PC-9 (cell line): Measurements from ENCODE around the gene TCEAL6. TPM values are rescaled to one million over a fixed set of nuclear protein-coding genes. Genes with fewer than 3 reads are reported as not detected.
"Not testable (repeated sequence)": the region's sequence is repeated elsewhere in the genome, so short reads cannot be mapped to it uniquely, and the experiment has no call there.

Experiments
- BruUV-seq: library from RNA; stranded (reverse); fragments of 400-500 nt; replicated peaks from 2 replicates; lab custom pipeline; 2021; lab: Mats Ljungman, UMichigan
- CTCF ChIA-PET: fragments of 300-600 bp; sonication (Branson Sonifier 250); formaldehyde crosslinking; loops from one replicate; lab custom pipeline; 2022; ENCODE audit warnings: antibody characterized with exemption; lab: Charles Lee
- POLR2A ChIA-PET: fragments of 300-600 bp; sonication (Branson Sonifier 250); formaldehyde crosslinking; loops from one replicate; lab custom pipeline; 2022; ENCODE audit warnings: antibody characterized with exemption; ENCODE audit not compliant: unreplicated experiment; lab: Charles Lee
- DNase-seq, 2 experiments: peaks; one replicate each; pipeline versions ENCODE4 v3.0.0 to v3.0.0-alpha.2; 2015 to 2022; ENCODE audit warnings: mixed read lengths in 1 of 2
- H2AFZ ChIP-seq: fragments of 200-600 bp; sonication (generic); 2 replicates; pipeline ENCODE4 v1.8.1; 2017; ENCODE audit warnings: antibody characterized with exemption
- H3F3A ChIP-seq: fragments of 200-600 bp; sonication (generic); 2 replicates; pipeline ENCODE4 v1.8.1; 2017; ENCODE audit warnings: antibody characterized with exemption, mild to moderate bottlenecking, low read depth; ENCODE audit not compliant: insufficient read depth
- H3K27ac ChIP-seq: fragments of 200-600 bp; sonication (generic); 2 replicates; pipeline ENCODE4 v1.6.1; 2016; ENCODE audit warnings: mixed run types
- H3K27me3 ChIP-seq: fragments of 200-600 bp; sonication (generic); 2 replicates; pipeline ENCODE4 v1.6.1; 2016; ENCODE audit warnings: low read depth, mixed run types; ENCODE audit not compliant: insufficient read depth
- H3K36me3 ChIP-seq: fragments of 200-600 bp; sonication (generic); 2 replicates; pipeline ENCODE4 v1.6.1; 2016; ENCODE audit warnings: low read depth, mixed run types
- H3K4me1 ChIP-seq: fragments of 200-600 bp; sonication (generic); replicated peaks from 2 replicates; pipeline ENCODE4 v1.6.1; 2016; ENCODE audit warnings: mixed run types; ENCODE audit not compliant: insufficient read depth
- H3K4me2 ChIP-seq: fragments of 200-600 bp; sonication (generic); 2 replicates; pipeline ENCODE4 v1.6.1; 2017; ENCODE audit warnings: mixed run types
- H3K4me3 ChIP-seq: fragments of 200-600 bp; sonication (generic); 2 replicates; pipeline ENCODE4 v1.6.1; 2016; ENCODE audit warnings: mixed run types
- H3K79me2 ChIP-seq: fragments of 200-600 bp; sonication (generic); 2 replicates; pipeline ENCODE4 v1.6.1; 2017; ENCODE audit warnings: low read depth, mixed run types
- H3K9me2 ChIP-seq: fragments of 200-600 bp; sonication (generic); 2 replicates; pipeline ENCODE4 v1.8.1; 2017; ENCODE audit warnings: mild to moderate bottlenecking; ENCODE audit not compliant: insufficient read depth
- H3K9me3 ChIP-seq: fragments of 200-600 bp; sonication (generic); 2 replicates; pipeline ENCODE4 v1.8.1; 2016; ENCODE audit warnings: low read depth; ENCODE audit not compliant: insufficient read depth
- H4K20me1 ChIP-seq: fragments of 200-600 bp; sonication (generic); 2 replicates; pipeline ENCODE4 v1.8.1; 2017; ENCODE audit not compliant: insufficient read depth
- CTCF ChIP-seq: fragments of 200-600 bp; sonication (generic); conservative IDR thresholded peaks from 2 replicates; pipeline ENCODE4 v1.6.1; 2017; ENCODE audit warnings: mixed run types, antibody characterized with exemption, mild to moderate bottlenecking, moderate library complexity
- EZH2 ChIP-seq: fragments of 200-600 bp; sonication (generic); IDR thresholded peaks from 2 replicates; pipeline ENCODE4 v1.8.0; 2017; ENCODE audit warnings: antibody characterized with exemption, low read depth
- intact Hi-C: fragments of 100-400 bp; cut with micrococcal nuclease; formaldehyde crosslinking; loops from one replicate; pipeline ENCODE4 v1.10.0; 2022; ENCODE audit not compliant: unreplicated experiment
- total RNA-seq: library from RNA; stranded (reverse); gene quantifications from 2 replicates; pipeline ENCODE4 v1.2.3, GENCODE V29; 2021

TCEAL6 gene
- total RNA-seq, 1 experiment from 2014 or later: not detected

- H3K36me3 ChIP-seq, H3K4me1 ChIP-seq, BruUV-seq, H2AFZ ChIP-seq, H4K20me1 ChIP-seq, H3K9me3 ChIP-seq, H3K4me2 ChIP-seq, H3K4me3 ChIP-seq, H3K27ac ChIP-seq, DNase-seq, H3K9me2 ChIP-seq, CTCF ChIA-PET, H3K79me2 ChIP-seq, H3K27me3 ChIP-seq, H3F3A ChIP-seq, POLR2A ChIA-PET: not testable (repeated sequence)
- intact Hi-C loops: loop anchor here (5.0 kb wide), 1 partner anchor 737 kb away; no protein-coding TSS in a partner anchor
These were observed 17.3 kb downstream of the TCEAL6 start for GRCh38 chrX:102125014-102125413.

GRCh38 chrX:102115748-102116147 lies 26.5 kb downstream of the TCEAL6 start:
- TF ChIP-seq EZH2 (no peak), CTCF (no peak)
- H3K4me3 ChIP-seq: no peak overlapping the region

GRCh38 chrX:102113367-102113766 lies 28.9 kb downstream of the TCEAL6 start:
- H3K79me2 ChIP-seq: no peaks in the 10 kb centered on the region
- H3K9me2 ChIP-seq: no peaks in the 10 kb centered on the region
- BruUV-seq: no TSS peak
- H3K4me1 ChIP-seq: no peaks in the 10 kb centered on the region
- H4K20me1 ChIP-seq: no peaks in the 10 kb centered on the region
- H3K4me3 ChIP-seq: no peak overlapping the region
- intact Hi-C loops: no loop called here
- H2AFZ ChIP-seq: no peak overlapping the region
- no peaks in the 10 kb centered on the region for H3F3A ChIP-seq
- H3K36me3 ChIP-seq: no peaks in the 10 kb centered on the region
- no peaks in the 10 kb centered on the region for H3K9me3 ChIP-seq
- no peak overlapping the region for H3K4me2 ChIP-seq
- no peak for TF ChIP-seq EZH2
- TF ChIP-seq CTCF: no peak
- CTCF ChIA-PET: no interaction called here
- no peak for DNase-seq
- POLR2A ChIA-PET: no interaction called here
- H3K27ac ChIP-seq: no peak overlapping the region
- H3K27me3 ChIP-seq: no peaks in the 10 kb centered on the region

More at GRCh38 chrX:102115748-102116147, 26.5 kb downstream of the TCEAL6 start:
- Histone ChIP-seq H3K4me2 (no peak overlapping the region), H3K79me2 (no peaks in the 10 kb centered on the region), H3K9me2 (no peaks in the 10 kb centered on the region), H3K27ac (no peak overlapping the region), H3F3A (no peaks in the 10 kb centered on the region), H4K20me1 (no peaks in the 10 kb centered on the region), H3K36me3 (no peaks in the 10 kb centered on the region), H2AFZ (no peak overlapping the region), H3K9me3 (no peaks in the 10 kb centered on the region), H3K4me1 (no peaks in the 10 kb centered on the region), H3K27me3 (no peaks in the 10 kb centered on the region)
- no peak for DNase-seq
- no TSS peak for BruUV-seq
- ChIA-PET CTCF (no interaction called here), POLR2A (no interaction called here)
- intact Hi-C loops: no loop called here

Other genes with a start within 250 kb of the TCEAL6 start
- gene ZMAT1, start 210.5 kb downstream of the TCEAL6 start, total RNA-seq: not detected in 2 replicates
- gene TCEAL2, start 16.8 kb downstream of the TCEAL6 start, total RNA-seq: not detected in 2 replicates
- gene BEX5, start 13.5 kb upstream of the TCEAL6 start, total RNA-seq: not detected in 2 replicates
- not detected in 2 replicates for gene TCP11X1, start 72.8 kb upstream of the TCEAL6 start, total RNA-seq
- not detected in 2 replicates for gene NXF2, start 104.7 kb upstream of the TCEAL6 start, total RNA-seq